HEK293 (cell line): ENCODE data around the gene TLE5.

ENCODE experiments used
- CTCF ChIA-PET: fragments of 350-600 bp; formaldehyde crosslinking; extraction: SDS; loops from one replicate; lab custom pipeline; 2021; ENCODE audit warnings: antibody characterized with exemption; lab: Yijun Ruan, JAX
- POLR2A ChIA-PET: fragments of 300-600 bp; formaldehyde crosslinking; extraction: SDS; loops from one replicate; lab custom pipeline; 2020; ENCODE audit warnings: antibody characterized with exemption, inconsistent platforms; lab: Yijun Ruan, JAX
- H3K27ac ChIP-seq: fragments of 200-500 bp; sonication (Bioruptor generic); 2 replicates; pipeline ENCODE4 v1.5.1; 2014; ENCODE audit warnings: low read depth, low read length, control low read depth, inconsistent platforms; ENCODE audit errors: extremely low read depth
- H3K36me3 ChIP-seq, 2 experiments: fragments of 200-500 bp in 1 of 2; sonication (Bioruptor generic) in 1 of 2; 1 replicate in 1 of 2; 2 replicates in 1 of 2; pipeline ENCODE4 v1.5.1; 2014 to 2017; ENCODE audit warnings: inconsistent platforms in 2 of 2, low read length in 2 of 2; ENCODE audit not compliant: control insufficient read depth in 2 of 2, insufficient read depth in 1 of 2
- H3K4me1 ChIP-seq: fragments of 200-500 bp; sonication (Bioruptor generic); 2 replicates; pipeline ENCODE4 v1.5.1; 2014; ENCODE audit warnings: mild to moderate bottlenecking, low read length, inconsistent platforms; ENCODE audit not compliant: control insufficient read depth, insufficient read depth
- H3K4me3 ChIP-seq: 2 replicates; pipeline ENCODE4 v1.5.1; 2011; ENCODE audit warnings: low read depth, mild to moderate bottlenecking, control low read depth, low read length, moderate library complexity
- H3K9me3 ChIP-seq: fragments of 200-500 bp; sonication (Bioruptor generic); 2 replicates; pipeline ENCODE4 v1.5.1; 2014; ENCODE audit warnings: low read depth, low read length, inconsistent platforms; ENCODE audit not compliant: control insufficient read depth, insufficient read depth
- GLI4 ChIP-seq: fragments of 450-650 bp; formaldehyde crosslinking; IDR thresholded peaks from 2 replicates; pipeline ENCODE4 v1.5.1; 2016; ENCODE audit warnings: missing biosample characterization, missing genetic modification characterization
- HIC1 ChIP-seq: fragments of 450-650 bp; formaldehyde crosslinking; IDR thresholded peaks from 2 replicates; pipeline ENCODE4 v1.5.1; 2016; ENCODE audit warnings: missing biosample characterization, missing genetic modification characterization
- KLF10 ChIP-seq: fragments of 450-650 bp; IDR thresholded peaks from 2 replicates; pipeline ENCODE4 v1.5.1; 2018; ENCODE audit warnings: missing biosample characterization, mild to moderate bottlenecking, missing genetic modification characterization
- PRDM1 ChIP-seq: fragments of 450-650 bp; formaldehyde crosslinking; IDR thresholded peaks from 2 replicates; pipeline ENCODE4; 2016; ENCODE audit warnings: missing biosample characterization, missing genetic modification characterization
- ZNF16 ChIP-seq: fragments of 450-650 bp; formaldehyde crosslinking; IDR thresholded peaks from 2 replicates; pipeline ENCODE4 v1.5.1; 2016; ENCODE audit warnings: low read depth, missing biosample characterization, missing genetic modification characterization
- ZNF18 ChIP-seq: fragments of 450-650 bp; formaldehyde crosslinking; IDR thresholded peaks from 2 replicates; pipeline ENCODE4 v1.5.1; 2016; ENCODE audit warnings: missing biosample characterization, missing genetic modification characterization
- ZNF341 ChIP-seq: fragments of 450-650 bp; formaldehyde crosslinking; IDR thresholded peaks from 2 replicates; pipeline ENCODE4; 2016; ENCODE audit warnings: low read depth, missing biosample characterization, missing genetic modification characterization
- ZNF398 ChIP-seq: fragments of 450-650 bp; formaldehyde crosslinking; IDR thresholded peaks from 2 replicates; pipeline ENCODE4 v1.5.1; 2017; ENCODE audit warnings: missing biosample characterization, missing genetic modification characterization
- ZNF518A ChIP-seq: fragments of 450-650 bp; formaldehyde crosslinking; conservative IDR thresholded peaks from 2 replicates; pipeline ENCODE4 v1.5.1; 2016; ENCODE audit warnings: low read depth, missing biosample characterization, missing genetic modification characterization
- ZNF585B ChIP-seq: fragments of 450-650 bp; formaldehyde crosslinking; IDR thresholded peaks from 2 replicates; pipeline ENCODE4 v1.5.1; 2016; ENCODE audit warnings: missing biosample characterization, missing genetic modification characterization

TLE5 gene

GRCh38 chr19:3034656-3035541, 27.4 kb downstream of the TLE5 start (continued):
- no peak for TF ChIP-seq KLF10

- no peaks in the 10 kb centered on the region for H3K9me3 ChIP-seq
- TF ChIP-seq PRDM1 (tag by site-specific recombination): peak; percentile 83
- TF ChIP-seq GLI4: no peak
- peak; percentile 44; the same call in 1 of the 2 replicates for TF ChIP-seq ZNF398 (tag by site-specific recombination)
- CTCF ChIA-PET: interaction anchor here (2.0 kb wide), 1 partner anchor 64 kb away, joined by 12 read pairs; no protein-coding TSS in a partner anchor
- no peaks in the 10 kb centered on the region for H3K36me3 ChIP-seq
- peak overlapping the region; percentile 58; the same call in 1 of the 2 replicates for H3K27ac ChIP-seq
- POLR2A ChIA-PET: interaction anchor here (0.6 to 3.4 kb wide), 2 partner anchors 13 to 90 kb away, joined by 4 to 37 read pairs; no protein-coding TSS in a partner anchor
- peaks cover 8% of the 10 kb centered on the region; the same call in 1 of the 2 replicates for H3K4me1 ChIP-seq
- no peak overlapping the region for H3K4me3 ChIP-seq
Observed at GRCh38 chr19:3034406-3034655, 28.0 kb downstream of the TLE5 start.

- POLR2A ChIA-PET: interaction anchor here (0.6 to 3.4 kb wide), 2 partner anchors 13 to 91 kb away, joined by 4 to 37 read pairs; no protein-coding TSS in a partner anchor
- H3K27ac ChIP-seq: no peak overlapping the region
- H3K4me1 ChIP-seq: peaks cover 8% of the 10 kb centered on the region; the same call in 1 of the 2 replicates
- H3K9me3 ChIP-seq: no peaks in the 10 kb centered on the region
- H3K4me3 ChIP-seq: no peak overlapping the region
- no peaks in the 10 kb centered on the region for H3K36me3 ChIP-seq
- CTCF ChIA-PET: interaction anchor here (2.0 kb wide), 1 partner anchor 63 kb away, joined by 12 read pairs; no protein-coding TSS in a partner anchor
- no peak for TF ChIP-seq ZNF518A (tag by site-specific recombination)
- peak; percentile 86 for TF ChIP-seq ZNF16 (tag by site-specific recombination)
Observed at GRCh38 chr19:3033595-3034405, 28.5 kb downstream of the TLE5 start.

GRCh38 chr19:3031607-3031867, 30.8 kb downstream of the TLE5 start:
- ChIA-PET CTCF (interaction anchor here (0.5 to 1.6 kb wide), 3 partner anchors 39 to 1560 kb away, joined by 3 to 4 read pairs (median 3); no protein-coding TSS in a partner anchor), POLR2A (interaction anchor here (0.6 kb wide), 1 partner anchor 1278 kb away, joined by 3 read pairs; no protein-coding TSS in a partner anchor)
- Histone ChIP-seq H3K4me3 (no peak overlapping the region), H3K36me3 (no peaks in the 10 kb centered on the region), H3K27ac (no peak overlapping the region), H3K4me1 (peaks cover 8% of the 10 kb centered on the region; the same call in 1 of the 2 replicates), H3K9me3 (no peaks in the 10 kb centered on the region)
- TF ChIP-seq ZNF18 (tag by site-specific recombination) (peak; percentile 65; the same call in 1 of the 2 replicates), ZNF585B (tag by site-specific recombination) (no peak), HIC1 (no peak), ZNF341 (tag by site-specific recombination) (no peak)
